ENCODE results near the gene MRPL36.

The MRPL36 gene

DNA sequence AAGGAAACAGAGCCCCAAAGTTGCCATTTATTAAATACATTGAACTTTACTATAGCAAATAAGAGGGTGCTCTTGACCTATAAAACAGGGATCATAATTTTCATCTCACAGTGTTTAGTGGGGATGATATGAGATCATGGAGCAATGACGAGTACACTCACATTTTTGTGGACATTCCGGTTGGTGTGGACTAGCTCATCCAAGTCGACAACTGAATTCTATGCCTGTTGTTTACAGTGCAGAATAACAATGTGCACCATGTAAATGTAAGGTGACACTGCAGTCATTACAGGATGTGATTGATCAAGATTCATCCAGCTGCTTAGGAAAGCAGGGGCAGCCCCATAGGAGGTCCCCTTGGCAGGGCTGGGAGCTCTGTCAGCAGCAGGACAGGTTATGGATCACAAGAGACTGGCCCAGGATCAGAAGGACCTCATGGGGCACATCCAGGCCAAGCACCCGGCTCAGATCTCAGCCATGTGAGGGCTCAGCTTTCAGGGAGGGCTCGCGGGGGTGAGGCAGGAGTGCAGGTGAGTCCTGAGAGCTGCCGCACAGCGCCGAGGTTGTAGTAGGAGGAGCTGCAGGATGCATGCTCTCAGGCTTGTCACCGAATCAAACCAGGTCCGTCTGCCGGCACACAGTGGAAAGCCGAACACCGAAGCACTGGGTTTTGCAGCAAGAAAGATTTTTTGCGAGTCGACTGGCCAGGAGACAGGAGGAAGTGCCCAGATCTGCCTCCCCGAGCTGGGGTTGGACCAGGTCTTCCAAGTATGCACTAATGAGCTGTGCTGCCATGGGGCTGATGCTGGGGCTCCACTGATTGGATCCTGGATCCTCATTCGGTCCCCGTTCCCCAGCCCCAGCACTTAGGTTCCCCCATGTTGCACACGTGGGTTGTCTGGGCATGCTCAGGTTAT, 28.2 kb downstream of the MRPL36 start:
- Histone ChIP-seq H3K9me3 (no peaks in the 10 kb centered on the region), H3K4me3 (ENCODE audit: low read depth, low read length) (no peak overlapping the region), H3K27me3 (peaks cover 7% of the 10 kb centered on the region), H3K4me1 (no peaks in the 10 kb centered on the region), H3K36me3 (no peaks in the 10 kb centered on the region)
- TF ChIP-seq, protein P1, sequence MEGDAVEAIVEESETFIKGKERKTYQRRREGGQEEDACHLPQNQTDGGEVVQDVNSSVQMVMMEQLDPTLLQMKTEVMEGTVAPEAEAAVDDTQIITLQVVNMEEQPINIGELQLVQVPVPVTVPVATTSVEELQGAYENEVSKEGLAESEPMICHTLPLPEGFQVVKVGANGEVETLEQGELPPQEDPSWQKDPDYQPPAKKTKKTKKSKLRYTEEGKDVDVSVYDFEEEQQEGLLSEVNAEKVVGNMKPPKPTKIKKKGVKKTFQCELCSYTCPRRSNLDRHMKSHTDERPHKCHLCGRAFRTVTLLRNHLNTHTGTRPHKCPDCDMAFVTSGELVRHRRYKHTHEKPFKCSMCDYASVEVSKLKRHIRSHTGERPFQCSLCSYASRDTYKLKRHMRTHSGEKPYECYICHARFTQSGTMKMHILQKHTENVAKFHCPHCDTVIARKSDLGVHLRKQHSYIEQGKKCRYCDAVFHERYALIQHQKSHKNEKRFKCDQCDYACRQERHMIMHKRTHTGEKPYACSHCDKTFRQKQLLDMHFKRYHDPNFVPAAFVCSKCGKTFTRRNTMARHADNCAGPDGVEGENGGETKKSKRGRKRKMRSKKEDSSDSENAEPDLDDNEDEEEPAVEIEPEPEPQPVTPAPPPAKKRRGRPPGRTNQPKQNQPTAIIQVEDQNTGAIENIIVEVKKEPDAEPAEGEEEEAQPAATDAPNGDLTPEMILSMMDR (IDR thresholded peaks at IDR 0.05; ENCODE audit: low read depth, low read length): no peak
- no peak for DNase-seq

DNA sequence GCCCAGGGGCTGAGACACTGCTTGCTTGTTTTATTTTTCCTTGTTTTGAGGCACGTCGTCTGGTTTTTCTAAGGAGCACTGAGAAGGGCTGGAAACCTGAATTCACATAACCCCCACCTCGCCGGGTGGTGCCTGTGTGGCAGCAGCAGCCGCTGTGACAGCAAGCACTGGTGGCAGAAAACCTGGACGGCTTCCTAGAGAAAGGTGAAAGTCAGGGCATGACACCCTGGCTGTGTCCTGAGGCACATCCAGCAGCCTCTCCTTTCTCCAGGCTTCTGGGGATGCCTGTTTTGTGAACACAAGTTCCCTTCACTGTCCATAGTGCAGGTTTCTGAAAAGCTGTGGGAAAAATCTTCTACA, 29.2 kb downstream of the MRPL36 start:
- no peak for DNase-seq
- TF ChIP-seq, protein P1 (IDR thresholded peaks at IDR 0.05; ENCODE audit: low read depth, low read length): no peak
- no peaks in the 10 kb centered on the region for H3K9me3 ChIP-seq
- H3K4me3 ChIP-seq (ENCODE audit: low read depth, low read length): no peak overlapping the region
- H3K36me3 ChIP-seq: no peaks in the 10 kb centered on the region
- no peaks in the 10 kb centered on the region for H3K4me1 ChIP-seq
- H3K27me3 ChIP-seq: peaks cover 7% of the 10 kb centered on the region

DNA sequence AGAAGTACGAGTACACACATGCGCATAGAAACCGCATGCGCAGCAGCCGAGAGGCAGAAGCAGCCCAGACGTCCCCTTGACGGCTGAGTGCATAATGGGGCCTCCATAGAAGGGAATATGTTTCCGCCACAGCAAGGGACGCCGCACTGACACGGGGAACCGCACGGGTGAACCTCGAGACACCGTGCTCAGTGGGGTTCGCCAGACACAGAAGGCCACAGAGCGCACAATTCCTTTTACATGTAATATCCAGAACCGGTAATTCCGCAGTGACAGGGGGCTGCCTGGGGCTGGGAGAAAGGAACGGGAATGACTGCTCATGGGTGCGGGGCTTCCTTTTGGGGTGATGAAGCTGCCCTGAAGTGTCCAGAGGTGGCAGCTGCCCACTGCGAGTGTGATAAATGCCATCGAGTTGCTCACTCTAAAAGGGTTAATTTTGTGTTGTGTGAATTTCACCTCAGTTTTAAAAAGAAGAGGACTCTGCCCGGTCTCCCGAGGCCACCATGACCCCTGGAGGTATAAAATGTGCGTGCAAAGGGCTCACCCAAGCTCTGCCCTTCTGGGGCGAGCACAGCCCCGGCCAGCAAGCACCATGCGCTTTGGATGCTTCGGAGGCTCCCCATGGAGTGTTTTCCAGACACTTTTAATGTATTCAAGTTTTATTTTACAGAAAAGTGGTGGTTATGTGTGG, 29.7 kb downstream of the MRPL36 start:
- no peaks in the 10 kb centered on the region for H3K36me3 ChIP-seq
- TF ChIP-seq, protein P1 (IDR thresholded peaks at IDR 0.05; ENCODE audit: low read depth, low read length): no peak
- no peak for DNase-seq
- peaks cover 10% of the 10 kb centered on the region for H3K27me3 ChIP-seq
- no peaks in the 10 kb centered on the region for H3K9me3 ChIP-seq
- H3K4me1 ChIP-seq: no peaks in the 10 kb centered on the region
- no peak overlapping the region for H3K4me3 ChIP-seq (ENCODE audit: low read depth, low read length)

DNA sequence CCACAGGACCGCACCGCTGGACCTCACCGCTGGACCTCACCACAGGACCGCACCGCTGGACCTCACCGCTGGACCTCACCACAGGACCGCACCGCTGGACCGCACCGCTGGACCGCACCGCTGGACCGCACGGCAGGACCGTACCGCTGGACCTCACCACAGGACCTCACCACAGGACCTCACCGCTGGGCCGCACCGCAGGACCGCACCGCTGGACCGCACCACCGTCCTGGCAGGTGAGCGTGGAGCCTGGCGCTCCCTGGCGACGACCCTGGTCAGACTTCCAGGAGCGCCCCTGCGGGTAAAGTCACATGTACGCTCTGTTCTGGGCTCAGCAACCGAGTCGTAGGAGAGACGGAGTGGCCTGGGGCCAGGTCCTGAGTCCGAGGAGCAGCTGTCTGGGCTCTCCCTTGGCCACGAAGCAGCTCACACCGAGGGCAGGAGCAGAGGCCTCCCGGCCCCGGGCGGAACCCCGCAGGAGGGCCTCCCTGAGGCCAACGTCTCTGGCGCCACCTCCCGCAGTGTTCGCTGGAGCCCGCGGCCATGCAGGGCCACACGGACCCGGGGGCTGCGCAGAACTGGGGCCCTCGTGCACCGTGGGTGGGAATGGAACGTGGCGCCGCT, 30.5 kb downstream of the MRPL36 start:
- Histone ChIP-seq H3K27me3 (peaks cover 13% of the 10 kb centered on the region), H3K9me3 (no peaks in the 10 kb centered on the region), H3K4me1 (no peaks in the 10 kb centered on the region), H3K4me3 (ENCODE audit: low read depth, low read length) (no peak overlapping the region), H3K36me3 (no peaks in the 10 kb centered on the region)
- TF ChIP-seq, protein P1 (IDR thresholded peaks at IDR 0.05; ENCODE audit: low read depth, low read length): no peak
- no peak for DNase-seq

DNA sequence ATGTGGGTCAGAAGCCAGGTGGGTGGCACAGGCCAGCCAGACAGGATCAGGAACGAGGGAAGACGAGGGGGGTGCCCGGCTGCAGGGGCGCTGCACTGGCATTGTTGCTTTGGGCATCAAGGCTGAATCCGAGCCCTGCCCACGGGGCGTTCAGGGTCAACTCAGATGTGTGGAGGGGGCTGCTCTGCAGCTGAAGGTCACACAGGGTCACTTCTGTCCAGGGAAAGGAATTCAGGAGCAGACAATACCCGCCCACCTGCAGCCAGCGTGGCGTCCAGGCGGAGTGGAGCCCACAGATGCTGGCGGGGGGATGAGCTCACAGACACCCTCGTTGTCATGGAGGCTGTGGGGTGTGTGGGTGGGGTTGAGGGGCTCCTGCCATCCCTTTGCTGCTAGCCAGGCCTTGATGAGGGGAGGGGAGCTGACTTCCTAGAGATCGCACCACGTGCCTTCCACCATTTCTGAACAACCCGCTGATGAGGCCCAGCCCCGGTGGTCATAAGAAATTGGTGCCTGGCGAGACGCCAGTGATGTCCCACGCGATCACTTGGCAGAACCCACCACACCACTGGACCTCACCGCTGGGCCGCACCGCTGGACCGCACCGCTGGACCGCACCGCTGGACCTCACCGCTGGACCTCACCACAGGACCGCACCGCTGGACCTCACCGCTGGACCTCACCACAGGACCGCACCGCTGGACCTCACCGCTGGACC, 31.2 kb downstream of the MRPL36 start:
- TF ChIP-seq, protein P1 (IDR thresholded peaks at IDR 0.05; ENCODE audit: low read depth, low read length): no peak
- Histone ChIP-seq H3K9me3 (no peaks in the 10 kb centered on the region), H3K36me3 (no peaks in the 10 kb centered on the region), H3K4me1 (no peaks in the 10 kb centered on the region), H3K27me3 (peaks cover 18% of the 10 kb centered on the region), H3K4me3 (ENCODE audit: low read depth, low read length) (no peak overlapping the region)
- no peak for DNase-seq
